B cell (primary cell): Measurements from ENCODE around the gene ELFN2.

ENCODE experiments used
- CTCF ChIP-seq: fragments of 200-600 bp; IDR thresholded peaks from one replicate; pipeline ENCODE4 v1.8.0; 2022; ENCODE audit warnings: antibody characterized with exemption, mild to moderate bottlenecking
- EZH2 ChIP-seq: IDR thresholded peaks from 2 replicates; pipeline ENCODE4 v1.6.1; 2012; ENCODE audit warnings: borderline replicate concordance, low read depth, mild to moderate bottlenecking, moderate library complexity, low read length; ENCODE audit not compliant: insufficient read depth, poor library complexity, severe bottlenecking

- TF ChIP-seq CTCF (no peak), EZH2 (no peak)
Measured at GRCh38 chr22:37476389-37477329, 49.4 kb upstream of the ELFN2 start.
